HEK293 (cell line): Measurements from ENCODE around the gene ARTN.
A peak's percentile ranks its signal among the peaks of the same experiment; 100 is the strongest.

Source experiments
- CTCF ChIP-seq: fragments of 450-650 bp; formaldehyde crosslinking; IDR thresholded peaks from 2 replicates; pipeline ENCODE4 v1.5.1; 2016; ENCODE audit warnings: missing biosample characterization, missing genetic modification characterization
- FEZF1 ChIP-seq: fragments of 450-650 bp; formaldehyde crosslinking; IDR thresholded peaks from 2 replicates; pipeline ENCODE4 v1.5.1; 2016; ENCODE audit warnings: missing biosample characterization, missing genetic modification characterization
- GFI1B ChIP-seq: fragments of 450-650 bp; formaldehyde crosslinking; IDR thresholded peaks from 2 replicates; pipeline ENCODE4 v1.5.1; 2016; ENCODE audit warnings: missing biosample characterization, missing genetic modification characterization
- KLF1 ChIP-seq: fragments of 450-650 bp; formaldehyde crosslinking; IDR thresholded peaks from 2 replicates; pipeline ENCODE4 v1.5.1; 2016; ENCODE audit warnings: missing biosample characterization, missing genetic modification characterization
- KLF10 ChIP-seq: fragments of 450-650 bp; IDR thresholded peaks from 2 replicates; pipeline ENCODE4 v1.5.1; 2018; ENCODE audit warnings: missing biosample characterization, mild to moderate bottlenecking, missing genetic modification characterization
- PRDM10 ChIP-seq: fragments of 450-650 bp; formaldehyde crosslinking; IDR thresholded peaks from 2 replicates; pipeline ENCODE4 v1.5.1; 2016; ENCODE audit warnings: missing biosample characterization, missing genetic modification characterization
- SETDB1 ChIP-seq: IDR thresholded peaks from one replicate; pipeline ENCODE4 v1.6.1; 2017; ENCODE audit warnings: mild to moderate bottlenecking, low read length, moderate library complexity, mixed read lengths; ENCODE audit not compliant: insufficient read length
- ZBTB20 ChIP-seq: fragments of 450-650 bp; formaldehyde crosslinking; IDR thresholded peaks from 2 replicates; pipeline ENCODE4 v1.5.1; 2016; ENCODE audit warnings: missing biosample characterization, missing genetic modification characterization
- ZNF114 ChIP-seq: fragments of 450-650 bp; formaldehyde crosslinking; IDR thresholded peaks from 2 replicates; pipeline ENCODE4 v1.5.0; 2017; ENCODE audit warnings: missing biosample characterization, missing genetic modification characterization
- ZNF157 ChIP-seq: fragments of 450-650 bp; formaldehyde crosslinking; IDR thresholded peaks from 2 replicates; pipeline ENCODE4 v1.5.1; 2016; ENCODE audit warnings: missing biosample characterization, missing genetic modification characterization
- ZNF169 ChIP-seq: fragments of 450-650 bp; formaldehyde crosslinking; IDR thresholded peaks from 2 replicates; pipeline ENCODE4 v1.5.1; 2016; ENCODE audit warnings: missing biosample characterization, missing genetic modification characterization
- ZNF18 ChIP-seq: fragments of 450-650 bp; formaldehyde crosslinking; IDR thresholded peaks from 2 replicates; pipeline ENCODE4 v1.5.1; 2016; ENCODE audit warnings: missing biosample characterization, missing genetic modification characterization
- ZNF19 ChIP-seq: fragments of 450-650 bp; formaldehyde crosslinking; IDR thresholded peaks from 2 replicates; pipeline ENCODE4; 2016; ENCODE audit warnings: missing biosample characterization, missing genetic modification characterization, low read depth
- ZNF23 ChIP-seq: fragments of 450-650 bp; formaldehyde crosslinking; IDR thresholded peaks from 2 replicates; pipeline ENCODE4 v1.5.1; 2016; ENCODE audit warnings: missing biosample characterization, missing genetic modification characterization, borderline replicate concordance
- ZNF239 ChIP-seq: fragments of 450-650 bp; formaldehyde crosslinking; IDR thresholded peaks from 2 replicates; pipeline ENCODE4 v1.5.1; 2016; ENCODE audit warnings: missing biosample characterization, missing genetic modification characterization
- ZNF266 ChIP-seq: fragments of 450-650 bp; formaldehyde crosslinking; IDR thresholded peaks from 2 replicates; pipeline ENCODE4 v1.5.1; 2016; ENCODE audit warnings: missing biosample characterization, missing genetic modification characterization, low read depth
- ZNF394 ChIP-seq: fragments of 450-650 bp; formaldehyde crosslinking; IDR thresholded peaks from 2 replicates; pipeline ENCODE4 v1.5.1; 2016; ENCODE audit warnings: missing biosample characterization, missing genetic modification characterization, mild to moderate bottlenecking, moderate library complexity, borderline replicate concordance
- ZNF548 ChIP-seq: fragments of 450-650 bp; formaldehyde crosslinking; IDR thresholded peaks from 2 replicates; pipeline ENCODE4 v1.5.1; 2016; ENCODE audit warnings: missing biosample characterization, missing genetic modification characterization
- ZNF596 ChIP-seq: fragments of 450-650 bp; IDR thresholded peaks from 2 replicates; pipeline ENCODE4 v1.5.0; 2018; ENCODE audit warnings: missing biosample characterization, mild to moderate bottlenecking, missing genetic modification characterization, moderate library complexity
- ZNF623 ChIP-seq: fragments of 450-650 bp; formaldehyde crosslinking; IDR thresholded peaks from 2 replicates; pipeline ENCODE4 v1.5.1; 2016; ENCODE audit warnings: missing biosample characterization, missing genetic modification characterization
- ZNF660 ChIP-seq: fragments of 450-650 bp; IDR thresholded peaks from 2 replicates; pipeline ENCODE4 v1.5.1; 2018; ENCODE audit warnings: missing biosample characterization, mild to moderate bottlenecking, missing genetic modification characterization
- ZNF701 ChIP-seq: fragments of 450-650 bp; formaldehyde crosslinking; IDR thresholded peaks from 2 replicates; pipeline ENCODE4 v1.5.1; 2016; ENCODE audit warnings: missing biosample characterization, missing genetic modification characterization
- ZNF768 ChIP-seq: fragments of 450-650 bp; formaldehyde crosslinking; IDR thresholded peaks from 2 replicates; pipeline ENCODE4 v1.5.1; 2018; ENCODE audit warnings: missing biosample characterization, mild to moderate bottlenecking, missing genetic modification characterization
- ZNF843 ChIP-seq: fragments of 450-650 bp; formaldehyde crosslinking; IDR thresholded peaks from 2 replicates; pipeline ENCODE4 v1.5.1; 2016; ENCODE audit warnings: missing biosample characterization, missing genetic modification characterization
- ZSCAN16 ChIP-seq: fragments of 450-650 bp; formaldehyde crosslinking; IDR thresholded peaks from 2 replicates; pipeline ENCODE4 v1.5.1; 2016; ENCODE audit warnings: missing biosample characterization, missing genetic modification characterization
- ZXDB ChIP-seq: fragments of 450-650 bp; formaldehyde crosslinking; IDR thresholded peaks from 2 replicates; pipeline ENCODE4 v1.5.1; 2016; ENCODE audit warnings: missing biosample characterization, missing genetic modification characterization
- TF ChIP-seq, protein P1 (sequence below): fragments of 450-650 bp; formaldehyde crosslinking; IDR thresholded peaks from 2 replicates; pipeline ENCODE4 v1.5.1; 2016; ENCODE audit warnings: missing biosample characterization, missing genetic modification characterization
- TF ChIP-seq, protein P2 (sequence below): fragments of 450-650 bp; formaldehyde crosslinking; IDR thresholded peaks from 2 replicates; pipeline ENCODE4 v1.5.1; 2016; ENCODE audit warnings: missing biosample characterization, missing genetic modification characterization
- TF ChIP-seq, protein P3 (sequence below): fragments of 450-650 bp; formaldehyde crosslinking; IDR thresholded peaks from 2 replicates; pipeline ENCODE4 v1.5.1; 2017; ENCODE audit warnings: missing biosample characterization, missing genetic modification characterization

Gene ARTN

DNA sequence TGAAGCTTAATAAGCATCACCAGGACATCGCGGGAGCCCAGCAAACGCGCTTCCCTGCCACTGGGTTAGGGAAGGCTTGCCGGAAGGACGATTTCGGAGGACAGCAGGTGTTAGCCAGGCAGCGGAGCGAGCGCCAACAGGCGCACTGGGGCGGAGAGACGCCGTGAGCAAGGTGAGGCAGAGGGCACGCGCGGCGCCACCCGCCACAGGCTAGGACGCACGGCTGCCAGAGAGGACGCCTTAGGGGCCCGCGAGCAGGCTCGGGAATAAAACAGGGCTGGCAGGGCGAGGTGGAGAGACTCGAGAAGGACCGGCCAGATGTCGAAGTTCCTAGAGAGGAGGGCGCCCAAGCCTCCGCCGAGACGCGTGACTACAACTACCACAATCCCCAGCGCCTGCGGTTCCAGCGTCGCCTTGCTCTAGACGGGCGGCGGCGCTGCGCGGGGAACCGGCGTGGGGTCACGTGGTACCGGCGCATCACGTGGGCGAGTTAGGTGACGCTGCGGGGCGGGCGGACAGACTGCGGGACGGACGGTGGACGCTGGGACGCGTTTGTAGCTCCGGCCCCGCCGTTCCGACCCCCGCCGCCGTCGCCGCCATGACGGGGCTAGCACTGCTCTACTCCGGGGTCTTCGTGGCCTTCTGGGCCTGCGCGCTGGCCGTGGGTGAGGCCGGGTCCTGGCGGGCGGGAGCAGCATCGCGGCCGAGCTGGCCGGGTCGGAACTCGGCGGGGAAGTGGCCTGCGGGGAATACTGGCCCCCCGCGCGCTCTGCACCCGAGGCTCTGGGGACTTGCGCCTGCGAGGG is 41.0 kb downstream of the ARTN start, which contains the start of gene ATP6V0B (continued):
- TF ChIP-seq, protein P1, sequence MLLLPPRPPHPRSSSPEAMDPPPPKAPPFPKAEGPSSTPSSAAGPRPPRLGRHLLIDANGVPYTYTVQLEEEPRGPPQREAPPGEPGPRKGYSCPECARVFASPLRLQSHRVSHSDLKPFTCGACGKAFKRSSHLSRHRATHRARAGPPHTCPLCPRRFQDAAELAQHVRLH (tag by site-specific recombination), result 0 out of 2 replicates have a peak, but pooled peaks have one; percentile 46
- 0 out of 2 replicates have a peak, but pooled peaks have one; percentile 16 for TF ChIP-seq ZNF394
- peak; percentile 89 for TF ChIP-seq CTCF (tag by site-specific recombination)
- peak; percentile 74; the same call in 1 of the 2 replicates for TF ChIP-seq ZXDB (tag by site-specific recombination)
- TF ChIP-seq GFI1B, result no peak
- no peak; the same call in 1 of the 2 replicates for TF ChIP-seq ZNF660
- TF ChIP-seq ZNF114 (tag by site-specific recombination), result no peak
- peak; percentile 46; the same call in 1 of the 2 replicates for TF ChIP-seq ZNF843 (tag by site-specific recombination)
- TF ChIP-seq KLF1, result peak; percentile 56
- TF ChIP-seq PRDM10 (tag by site-specific recombination), result no peak; the same call in 1 of the 2 replicates
- TF ChIP-seq, protein P2, sequence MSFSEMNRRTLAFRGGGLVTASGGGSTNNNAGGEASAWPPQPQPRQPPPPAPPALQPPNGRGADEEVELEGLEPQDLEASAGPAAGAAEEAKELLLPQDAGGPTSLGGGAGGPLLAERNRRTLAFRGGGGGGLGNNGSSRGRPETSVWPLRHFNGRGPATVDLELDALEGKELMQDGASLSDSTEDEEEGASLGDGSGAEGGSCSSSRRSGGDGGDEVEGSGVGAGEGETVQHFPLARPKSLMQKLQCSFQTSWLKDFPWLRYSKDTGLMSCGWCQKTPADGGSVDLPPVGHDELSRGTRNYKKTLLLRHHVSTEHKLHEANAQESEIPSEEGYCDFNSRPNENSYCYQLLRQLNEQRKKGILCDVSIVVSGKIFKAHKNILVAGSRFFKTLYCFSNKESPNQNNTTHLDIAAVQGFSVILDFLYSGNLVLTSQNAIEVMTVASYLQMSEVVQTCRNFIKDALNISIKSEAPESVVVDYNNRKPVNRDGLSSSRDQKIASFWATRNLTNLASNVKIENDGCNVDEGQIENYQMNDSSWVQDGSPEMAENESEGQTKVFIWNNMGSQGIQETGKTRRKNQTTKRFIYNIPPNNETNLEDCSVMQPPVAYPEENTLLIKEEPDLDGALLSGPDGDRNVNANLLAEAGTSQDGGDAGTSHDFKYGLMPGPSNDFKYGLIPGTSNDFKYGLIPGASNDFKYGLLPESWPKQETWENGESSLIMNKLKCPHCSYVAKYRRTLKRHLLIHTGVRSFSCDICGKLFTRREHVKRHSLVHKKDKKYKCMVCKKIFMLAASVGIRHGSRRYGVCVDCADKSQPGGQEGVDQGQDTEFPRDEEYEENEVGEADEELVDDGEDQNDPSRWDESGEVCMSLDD, result no peak
- no peak for TF ChIP-seq ZNF623 (tag by site-specific recombination)
- TF ChIP-seq ZNF23 (tag by site-specific recombination), result no peak
- TF ChIP-seq ZNF239 (tag by site-specific recombination), result no peak
- TF ChIP-seq ZNF169 (tag by site-specific recombination), result no peak
- TF ChIP-seq FEZF1, result peak; percentile 75
- no peak for TF ChIP-seq ZNF18 (tag by site-specific recombination)
- peak; percentile 82 for TF ChIP-seq ZBTB20 (tag by site-specific recombination)
- TF ChIP-seq, protein P3, sequence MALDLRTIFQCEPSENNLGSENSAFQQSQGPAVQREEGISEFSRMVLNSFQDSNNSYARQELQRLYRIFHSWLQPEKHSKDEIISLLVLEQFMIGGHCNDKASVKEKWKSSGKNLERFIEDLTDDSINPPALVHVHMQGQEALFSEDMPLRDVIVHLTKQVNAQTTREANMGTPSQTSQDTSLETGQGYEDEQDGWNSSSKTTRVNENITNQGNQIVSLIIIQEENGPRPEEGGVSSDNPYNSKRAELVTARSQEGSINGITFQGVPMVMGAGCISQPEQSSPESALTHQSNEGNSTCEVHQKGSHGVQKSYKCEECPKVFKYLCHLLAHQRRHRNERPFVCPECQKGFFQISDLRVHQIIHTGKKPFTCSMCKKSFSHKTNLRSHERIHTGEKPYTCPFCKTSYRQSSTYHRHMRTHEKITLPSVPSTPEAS (tag by site-specific recombination), result no peak
- TF ChIP-seq ZSCAN16, result no peak
- TF ChIP-seq SETDB1, result no peak
- TF ChIP-seq ZNF19 (tag by site-specific recombination), result no peak
- TF ChIP-seq ZNF596 (tag by site-specific recombination), result no peak
- TF ChIP-seq ZNF768 (tag by site-specific recombination), result no peak
- TF ChIP-seq KLF10 (tag by site-specific recombination), result peak; percentile 51; the same call in 1 of the 2 replicates
- TF ChIP-seq ZNF157 (tag by site-specific recombination), result no peak
- no peak for TF ChIP-seq ZNF266 (tag by site-specific recombination)
- no peak for TF ChIP-seq ZNF548 (tag by site-specific recombination)
- TF ChIP-seq ZNF701 (tag by site-specific recombination), result no peak
